Measurements from ENCODE around the gene KLC3. TPM values are rescaled to one million over a fixed set of nuclear protein-coding genes. Genes with fewer than 3 reads are reported as not detected.

The KLC3 gene
- total RNA-seq, 1 donor = 0.21 TPM

DNA sequence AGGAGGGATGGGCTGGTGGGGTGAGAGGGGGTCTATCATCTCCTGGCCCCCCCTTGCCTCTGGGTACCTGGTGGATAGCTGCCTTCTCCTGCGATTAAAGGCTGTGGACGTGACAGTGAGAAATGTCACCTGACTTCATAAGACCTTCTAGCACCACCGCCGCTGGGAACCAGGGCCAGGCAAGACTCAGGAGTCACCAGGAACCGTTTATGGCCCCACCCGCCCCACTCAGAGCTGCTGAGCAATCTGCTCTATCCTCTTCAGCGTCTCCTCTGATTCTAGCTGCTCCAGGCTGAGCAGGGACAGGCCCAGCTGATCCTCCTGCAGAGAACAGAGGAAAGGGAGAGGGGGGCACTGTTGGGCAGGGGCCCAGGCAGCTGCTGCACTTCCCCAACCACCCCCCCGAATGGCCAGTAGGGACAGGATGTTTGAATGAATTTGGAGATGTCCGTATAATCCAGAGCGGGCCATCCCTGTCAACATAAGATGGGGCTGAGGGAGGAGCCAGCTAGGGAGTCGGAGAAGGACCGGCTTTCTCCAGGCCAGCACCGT, 10.9 kb downstream of the KLC3 start:
- no peaks in the 10 kb centered on the region for H3K27me3 ChIP-seq (ENCODE audit: insufficient read depth, low read length)
- no peaks in the 10 kb centered on the region for H3K4me1 ChIP-seq (ENCODE audit: insufficient read depth, low read length)
- no peak overlapping the region for H3K4me3 ChIP-seq (ENCODE audit: low read length)
- no peaks in the 10 kb centered on the region for H3K9me3 ChIP-seq (ENCODE audit: low read depth, low read length)

DNA sequence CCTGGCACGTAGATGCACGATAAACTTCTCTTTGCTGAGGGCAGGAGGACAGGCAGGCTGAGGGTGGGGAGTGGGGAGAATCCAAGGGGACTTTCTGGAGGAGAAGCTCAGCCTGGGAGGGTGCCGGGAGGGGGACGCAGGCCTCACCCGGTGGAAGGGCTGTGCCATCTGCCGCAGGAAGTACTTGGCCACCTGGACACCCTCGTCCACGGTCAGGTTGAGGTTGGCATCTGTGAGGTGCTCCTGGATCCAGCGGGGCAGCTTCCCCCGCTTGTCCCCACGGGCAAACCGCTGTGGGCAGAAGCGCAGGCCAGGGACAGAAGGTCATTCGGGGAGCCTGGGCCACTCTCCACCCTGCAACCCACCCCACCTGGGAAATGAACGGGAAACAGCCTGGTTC, 11.5 kb downstream of the KLC3 start:
- Histone ChIP-seq H3K4me3 (ENCODE audit: low read length) (no peak overlapping the region), H3K4me1 (ENCODE audit: insufficient read depth, low read length) (no peaks in the 10 kb centered on the region), H3K27me3 (ENCODE audit: insufficient read depth, low read length) (no peaks in the 10 kb centered on the region), H3K9me3 (ENCODE audit: low read depth, low read length) (no peaks in the 10 kb centered on the region)

DNA sequence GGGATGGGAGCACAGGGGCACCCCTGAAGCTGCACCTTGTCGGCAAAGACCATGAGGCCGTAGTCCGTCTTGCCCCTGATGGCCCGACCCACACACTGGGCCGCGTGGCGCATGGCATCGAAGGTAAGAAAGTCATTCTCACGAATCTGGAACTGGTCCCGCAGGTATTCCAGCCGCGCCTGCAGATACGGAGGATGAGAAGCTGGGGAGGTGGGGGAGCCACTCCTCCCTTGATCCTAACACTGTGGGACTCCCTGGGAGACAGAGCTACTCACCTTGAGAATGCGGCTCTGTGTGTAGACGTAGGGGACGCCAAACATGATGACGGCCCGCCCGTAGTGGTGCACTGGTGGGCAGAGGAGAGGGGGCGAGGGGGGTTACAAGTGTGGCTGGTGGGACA, 11.9 kb downstream of the KLC3 start:
- H3K4me1 ChIP-seq (ENCODE audit: insufficient read depth, low read length) = no peaks in the 10 kb centered on the region
- H3K27me3 ChIP-seq (ENCODE audit: insufficient read depth, low read length) = no peaks in the 10 kb centered on the region
- no peak overlapping the region for H3K4me3 ChIP-seq (ENCODE audit: low read length)
- H3K9me3 ChIP-seq (ENCODE audit: low read depth, low read length) = no peaks in the 10 kb centered on the region

- Histone ChIP-seq H3K4me1 (ENCODE audit: insufficient read depth, low read length) (no peaks in the 10 kb centered on the region), H3K4me3 (ENCODE audit: low read length) (no peak overlapping the region), H3K9me3 (ENCODE audit: low read depth, low read length) (no peaks in the 10 kb centered on the region), H3K27me3 (ENCODE audit: insufficient read depth, low read length) (no peaks in the 10 kb centered on the region)
These were observed 12.6 kb downstream of the KLC3 start for GRCh38 chr19:45352914-45353796.

- Histone ChIP-seq H3K27me3 (ENCODE audit: insufficient read depth, low read length) (no peaks in the 10 kb centered on the region), H3K9me3 (ENCODE audit: low read depth, low read length) (no peaks in the 10 kb centered on the region), H3K4me3 (ENCODE audit: low read length) (no peak overlapping the region), H3K4me1 (ENCODE audit: insufficient read depth, low read length) (no peaks in the 10 kb centered on the region)
These were observed 13.8 kb downstream of the KLC3 start for GRCh38 chr19:45354241-45354842.

- Histone ChIP-seq H3K4me1 (ENCODE audit: insufficient read depth, low read length) (no peaks in the 10 kb centered on the region), H3K27me3 (ENCODE audit: insufficient read depth, low read length) (no peaks in the 10 kb centered on the region), H3K9me3 (ENCODE audit: low read depth, low read length) (no peaks in the 10 kb centered on the region), H3K4me3 (ENCODE audit: low read length) (no peak overlapping the region)
These were observed 14.9 kb downstream of the KLC3 start for GRCh38 chr19:45355402-45355801.

DNA sequence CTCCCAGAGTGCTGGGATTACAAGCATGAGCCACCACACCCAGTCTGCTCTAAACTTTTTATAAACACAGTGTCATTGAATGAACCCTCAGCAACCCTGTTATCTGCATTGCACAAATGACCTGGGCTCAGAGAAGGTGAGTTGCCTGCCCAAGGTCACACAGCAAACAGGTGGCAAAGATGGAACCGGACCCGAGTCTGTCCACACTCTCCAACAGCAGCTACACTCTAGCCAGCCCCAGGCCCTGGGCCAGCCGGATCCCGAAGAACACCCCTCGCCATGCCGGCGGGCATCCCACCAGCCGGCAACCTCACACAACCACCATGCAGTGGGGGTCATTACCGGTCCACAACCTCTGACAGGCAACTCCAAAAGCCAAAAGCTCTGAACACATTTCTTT, 15.4 kb downstream of the KLC3 start:
- Histone ChIP-seq H3K4me3 (ENCODE audit: low read length) (no peak overlapping the region), H3K4me1 (ENCODE audit: insufficient read depth, low read length) (no peaks in the 10 kb centered on the region), H3K9me3 (ENCODE audit: low read depth, low read length) (no peaks in the 10 kb centered on the region), H3K27me3 (ENCODE audit: insufficient read depth, low read length) (no peaks in the 10 kb centered on the region)

GRCh38 chr19:45356760-45357444, 16.4 kb downstream of the KLC3 start:
- H3K9me3 ChIP-seq (ENCODE audit: low read depth, low read length) = no peaks in the 10 kb centered on the region
- H3K27me3 ChIP-seq (ENCODE audit: insufficient read depth, low read length) = no peaks in the 10 kb centered on the region
- H3K4me3 ChIP-seq (ENCODE audit: low read length) = no peak overlapping the region
- H3K4me1 ChIP-seq (ENCODE audit: insufficient read depth, low read length) = no peaks in the 10 kb centered on the region

DNA sequence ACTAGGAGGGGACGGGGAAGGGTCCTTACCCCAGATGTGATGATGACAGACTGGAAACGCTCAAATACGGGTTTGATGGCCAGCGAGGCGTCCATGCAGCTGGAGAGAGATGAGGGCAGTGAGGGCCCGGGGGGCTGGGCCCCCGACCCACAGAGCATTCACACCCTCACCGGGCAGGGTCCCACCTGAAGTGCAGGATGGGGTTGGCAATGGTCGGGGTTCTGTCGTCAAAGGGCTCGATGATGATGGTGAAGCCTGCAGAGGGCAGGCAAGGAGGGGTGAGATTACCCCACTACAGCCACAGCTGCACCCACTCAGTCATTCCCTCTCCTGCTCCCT, 16.9 kb downstream of the KLC3 start:
- no peak overlapping the region for H3K4me3 ChIP-seq (ENCODE audit: low read length)
- no peaks in the 10 kb centered on the region for H3K27me3 ChIP-seq (ENCODE audit: insufficient read depth, low read length)
- no peaks in the 10 kb centered on the region for H3K9me3 ChIP-seq (ENCODE audit: low read depth, low read length)

DNA sequence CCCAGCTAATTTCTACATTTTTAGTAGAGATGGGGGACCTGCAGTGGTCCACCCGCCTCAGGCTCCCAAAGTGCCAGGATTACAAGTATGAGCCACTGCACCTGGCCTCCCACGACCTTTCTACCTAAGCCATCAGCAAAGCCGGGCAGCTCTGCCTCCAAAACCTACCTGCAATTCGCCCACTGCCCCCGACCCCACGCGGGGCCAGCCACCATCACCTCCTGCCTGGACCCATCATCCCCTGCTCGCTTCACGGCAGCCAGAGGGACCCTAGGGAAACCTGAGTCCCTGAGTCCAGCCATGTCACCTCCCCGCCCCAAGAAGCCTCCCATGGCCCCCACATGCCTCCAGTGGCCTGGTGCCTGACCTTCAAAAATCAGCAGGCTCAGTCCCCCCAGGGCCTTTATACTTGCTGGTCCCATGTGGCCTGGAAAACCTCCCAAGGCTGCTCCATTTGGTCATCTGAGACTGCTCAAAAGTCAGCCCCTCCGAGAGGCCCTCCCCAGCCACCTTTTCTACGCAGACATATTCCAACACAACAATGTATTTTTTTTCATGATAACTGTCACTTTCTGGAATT, 17.8 kb downstream of the KLC3 start:
- Histone ChIP-seq H3K27me3 (ENCODE audit: insufficient read depth, low read length) (no peaks in the 10 kb centered on the region), H3K4me1 (ENCODE audit: insufficient read depth, low read length) (no peaks in the 10 kb centered on the region), H3K4me3 (ENCODE audit: low read length) (no peak overlapping the region), H3K9me3 (ENCODE audit: low read depth, low read length) (no peaks in the 10 kb centered on the region)

More for the DNA sequence above, 16.9 kb downstream of the KLC3 start:
- no peaks in the 10 kb centered on the region for H3K4me1 ChIP-seq (ENCODE audit: insufficient read depth, low read length)

GRCh38 chr19:45361608-45362007, 21.1 kb downstream of the KLC3 start:
- no peaks in the 10 kb centered on the region for H3K27me3 ChIP-seq (ENCODE audit: insufficient read depth, low read length)
- no peak overlapping the region for H3K4me3 ChIP-seq (ENCODE audit: low read length)
- H3K9me3 ChIP-seq (ENCODE audit: low read depth, low read length) = no peaks in the 10 kb centered on the region
- H3K4me1 ChIP-seq (ENCODE audit: insufficient read depth, low read length) = no peaks in the 10 kb centered on the region

- Histone ChIP-seq H3K4me3 (ENCODE audit: low read length) (no peak overlapping the region), H3K27me3 (ENCODE audit: insufficient read depth, low read length) (no peaks in the 10 kb centered on the region), H3K4me1 (ENCODE audit: insufficient read depth, low read length) (no peaks in the 10 kb centered on the region), H3K9me3 (ENCODE audit: low read depth, low read length) (no peaks in the 10 kb centered on the region)
These were observed 21.7 kb downstream of the KLC3 start for GRCh38 chr19:45362291-45362690.

GRCh38 chr19:45363861-45364459, 23.4 kb downstream of the KLC3 start:
- H3K4me3 ChIP-seq (ENCODE audit: low read length) = no peak overlapping the region
- no peaks in the 10 kb centered on the region for H3K27me3 ChIP-seq (ENCODE audit: insufficient read depth, low read length)
- no peaks in the 10 kb centered on the region for H3K9me3 ChIP-seq (ENCODE audit: low read depth, low read length)
- H3K4me1 ChIP-seq (ENCODE audit: insufficient read depth, low read length) = no peaks in the 10 kb centered on the region

DNA sequence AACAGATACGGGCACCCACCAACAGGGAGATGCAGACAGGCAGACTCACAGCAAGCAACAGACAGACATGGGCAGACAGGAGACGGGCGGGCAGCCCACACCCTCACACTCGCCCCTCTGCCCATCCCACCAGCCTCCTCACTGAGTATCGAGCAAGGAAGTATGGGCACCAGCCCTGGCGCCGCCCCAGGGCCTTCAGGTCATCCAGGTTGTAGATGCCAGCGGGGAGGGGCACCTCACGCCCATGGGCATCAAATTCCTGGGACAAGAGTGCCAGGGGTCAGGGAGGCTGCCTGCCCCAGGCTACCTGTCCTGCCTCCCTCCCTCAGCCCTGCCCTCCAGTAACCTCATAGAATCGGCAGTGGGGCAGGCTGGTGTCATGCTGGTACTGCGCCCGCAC, 24.1 kb downstream of the KLC3 start:
- H3K4me1 ChIP-seq (ENCODE audit: insufficient read depth, low read length) = peaks cover 3% of the 10 kb centered on the region
- H3K9me3 ChIP-seq (ENCODE audit: low read depth, low read length) = no peaks in the 10 kb centered on the region
- H3K4me3 ChIP-seq (ENCODE audit: low read length) = no peak overlapping the region
- H3K27me3 ChIP-seq (ENCODE audit: insufficient read depth, low read length) = no peaks in the 10 kb centered on the region

- Histone ChIP-seq H3K4me1 (ENCODE audit: insufficient read depth, low read length) (peaks cover 14% of the 10 kb centered on the region), H3K27me3 (ENCODE audit: insufficient read depth, low read length) (no peaks in the 10 kb centered on the region), H3K9me3 (ENCODE audit: low read depth, low read length) (no peaks in the 10 kb centered on the region), H3K4me3 (ENCODE audit: low read length) (no peak overlapping the region)
These were observed 27.6 kb downstream of the KLC3 start for GRCh38 chr19:45368127-45368526.

Measured in mononuclear cell (primary cell).